Lung microvascular endothelial cell (primary cell): ENCODE results near the gene SHANK1. TPM values are rescaled to one million over a fixed set of nuclear protein-coding genes. Genes with fewer than 3 reads are reported as not detected.
A peak's percentile ranks its signal among the peaks of the same experiment; 100 is the strongest.
"Not testable (repeated sequence)": the region's sequence is repeated elsewhere in the genome, so short reads cannot be mapped to it uniquely, and the experiment has no call there.

Source experiments
- DNase-seq, 2 donors: peaks; one replicate each; pipeline versions ENCODE4 v3.0.0 to v3.0.0-alpha.2; 2010; ENCODE audit warnings: low read depth in 2 of 2
- total RNA-seq: library from RNA; depleted of rRNA; stranded (reverse); fragments of >200 nt; gene quantifications from 2 replicates; pipeline ENCODE4 v1.2.1, GENCODE V29; 2014

SHANK1 gene
- 0.22 TPM in 1 of 2 replicates, not detected in the other for total RNA-seq

GRCh38 chr19:50719566-50719965 lies at the start of gene SHANK1:
TSS of gene SHANK1 (minus strand) at chr19:50719802. CDS start at chr19:50716919, 2,883 bp downstream.
- no peak for DNase-seq

GRCh38 chr19:50768277-50768676 lies 48.7 kb upstream of the SHANK1 start:
- DNase-seq: no peak

- not testable (repeated sequence) for DNase-seq
Measured at GRCh38 chr19:50767263-50767662, 47.7 kb upstream of the SHANK1 start.

DNA sequence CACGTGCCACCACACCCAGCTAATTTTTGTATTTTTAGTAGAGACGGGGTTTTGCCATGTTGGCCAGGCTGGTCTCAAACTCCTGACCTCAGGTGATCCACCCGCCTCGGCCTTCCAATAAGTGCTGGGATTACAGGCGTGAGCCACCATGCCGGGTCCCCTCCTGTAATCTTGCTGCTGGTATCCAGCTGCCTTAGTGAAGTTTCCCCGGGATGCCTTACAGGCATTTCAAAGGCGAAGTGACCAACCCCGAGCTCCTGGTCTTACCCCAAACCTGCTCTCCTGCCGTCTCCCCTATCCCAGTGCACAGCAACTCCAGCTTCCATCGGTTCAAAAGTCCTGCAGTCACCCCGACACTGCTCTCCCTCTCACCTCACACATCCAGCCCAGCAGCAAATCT lies 47.1 kb upstream of the SHANK1 start:
- DNase-seq: not testable (repeated sequence)

DNA sequence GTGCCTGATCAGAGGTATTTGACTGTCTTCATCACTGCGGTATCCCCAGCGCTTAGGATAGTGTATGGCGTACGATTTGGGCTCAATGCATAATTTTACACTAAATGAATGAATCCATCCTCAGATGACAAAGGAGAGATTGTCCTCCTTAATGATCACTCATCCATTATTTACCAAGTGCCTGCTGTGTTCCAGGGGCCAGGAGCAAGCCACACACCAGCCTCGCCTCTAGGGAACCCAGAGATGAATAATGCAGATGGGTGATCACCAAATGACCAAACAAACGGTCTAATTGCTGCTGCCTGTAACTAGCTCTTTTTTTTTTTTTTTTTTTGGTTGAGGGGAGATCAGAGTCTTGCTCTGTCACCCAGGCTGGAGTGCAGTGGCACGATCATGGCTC lies 44.8 kb upstream of the SHANK1 start:
- no peak for DNase-seq

DNA sequence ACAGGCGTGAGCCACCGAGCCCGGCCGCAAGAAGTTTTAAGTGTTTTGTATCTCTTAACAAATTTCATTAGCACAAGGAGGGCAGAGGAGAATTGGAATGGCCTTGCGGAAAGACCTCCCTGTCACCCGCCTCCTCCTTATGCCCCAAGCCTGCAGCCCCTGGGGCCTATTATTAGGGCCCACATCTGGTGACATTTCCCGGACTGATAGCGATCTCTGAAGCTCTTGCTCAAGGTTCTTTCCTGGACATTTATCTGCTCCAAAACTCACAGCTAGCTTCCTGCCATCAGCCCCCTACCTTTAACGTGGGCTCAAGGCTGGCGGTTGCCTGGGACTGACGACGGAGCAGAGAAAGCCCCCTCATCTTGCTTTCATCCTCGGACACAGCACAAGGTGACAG lies 43.9 kb upstream of the SHANK1 start:
- DNase-seq: not testable (repeated sequence)

DNA sequence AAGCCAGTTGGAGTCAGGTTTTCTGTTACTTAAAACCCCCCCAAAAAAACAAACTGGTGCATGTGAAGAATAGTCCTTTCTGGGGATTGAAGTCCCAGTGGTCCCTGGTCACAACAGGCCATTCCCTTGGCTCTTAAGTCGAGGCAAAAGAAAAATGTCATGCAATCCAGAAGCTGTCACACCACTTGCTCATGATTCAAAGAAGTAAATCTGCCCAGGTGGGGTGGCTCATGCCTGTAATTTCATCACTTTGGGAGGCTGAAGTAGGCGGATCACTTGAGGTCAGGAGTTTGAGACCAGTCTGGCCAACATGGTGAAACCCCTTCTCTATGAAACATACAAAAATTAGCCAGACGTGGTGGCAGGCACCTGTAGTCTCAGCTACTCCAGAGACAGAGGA lies 41.9 kb upstream of the SHANK1 start:
- DNase-seq: not testable (repeated sequence)

DNA sequence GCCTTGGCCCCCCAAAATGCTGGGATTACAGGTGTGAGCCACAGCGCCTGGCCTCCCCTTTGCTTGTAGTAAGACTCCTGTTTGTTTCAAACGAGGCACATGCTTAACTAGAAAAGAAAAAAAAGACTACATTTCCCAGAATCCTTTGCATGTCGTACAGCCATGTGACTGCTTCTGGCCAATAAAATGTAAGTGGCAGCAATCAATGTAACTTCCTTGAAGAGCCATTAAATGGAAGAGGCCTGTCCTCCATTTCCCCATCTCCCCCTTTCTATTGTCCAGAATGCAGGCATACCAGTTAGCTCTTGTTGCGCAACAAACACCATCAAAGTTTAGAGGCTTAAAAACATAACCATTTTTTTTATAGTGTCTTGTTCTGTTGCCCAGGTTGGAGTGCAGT lies 40.3 kb upstream of the SHANK1 start:
- peak; percentile 38 to 43 for DNase-seq

DNA sequence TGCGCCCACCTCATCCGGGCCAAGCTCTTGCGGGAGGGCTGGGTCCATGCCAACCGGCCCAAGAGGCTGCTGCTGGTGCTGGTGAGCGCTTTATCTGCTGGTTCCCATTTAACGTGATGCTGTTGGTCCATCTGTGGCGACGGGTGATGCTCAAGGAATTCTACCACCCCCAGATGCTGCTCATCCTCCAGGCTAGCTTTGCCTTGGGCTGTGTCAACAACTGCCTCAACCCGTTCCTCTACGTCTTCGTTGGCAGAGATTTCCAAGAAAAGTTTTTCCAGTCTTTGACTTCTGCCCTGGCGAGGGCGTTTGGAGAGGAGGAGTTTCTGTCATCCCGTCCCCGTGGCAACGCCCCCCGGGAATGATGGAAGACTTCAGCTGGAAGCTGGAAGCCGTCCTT lies 39.5 kb upstream of the SHANK1 start:
- DNase-seq: not testable (repeated sequence)

- not testable (repeated sequence) for DNase-seq
Measured at GRCh38 chr19:50757624-50758023, 38.0 kb upstream of the SHANK1 start.

DNA sequence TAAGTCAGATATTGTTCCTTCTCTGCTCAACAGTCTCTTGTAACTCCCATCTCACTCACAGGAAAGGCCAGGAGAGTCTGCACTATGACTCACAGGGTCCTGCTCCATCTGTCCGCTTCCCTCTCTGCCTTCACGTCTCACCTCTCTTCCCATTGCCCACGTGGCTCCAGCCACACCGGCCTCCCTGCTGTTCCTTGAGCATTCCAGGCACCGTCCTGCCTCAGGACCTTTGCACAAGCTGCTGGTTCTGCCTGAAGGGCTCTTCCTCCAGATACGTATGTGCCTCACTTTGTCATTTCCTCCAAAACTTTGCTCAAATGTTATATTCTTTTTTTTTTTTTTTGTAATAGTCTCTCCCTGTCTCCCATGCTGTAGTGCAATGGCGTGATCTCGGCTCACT lies 36.6 kb upstream of the SHANK1 start:
- DNase-seq: not testable (repeated sequence)

- no peak for DNase-seq
Measured at GRCh38 chr19:50753879-50754278, 34.3 kb upstream of the SHANK1 start.

DNA sequence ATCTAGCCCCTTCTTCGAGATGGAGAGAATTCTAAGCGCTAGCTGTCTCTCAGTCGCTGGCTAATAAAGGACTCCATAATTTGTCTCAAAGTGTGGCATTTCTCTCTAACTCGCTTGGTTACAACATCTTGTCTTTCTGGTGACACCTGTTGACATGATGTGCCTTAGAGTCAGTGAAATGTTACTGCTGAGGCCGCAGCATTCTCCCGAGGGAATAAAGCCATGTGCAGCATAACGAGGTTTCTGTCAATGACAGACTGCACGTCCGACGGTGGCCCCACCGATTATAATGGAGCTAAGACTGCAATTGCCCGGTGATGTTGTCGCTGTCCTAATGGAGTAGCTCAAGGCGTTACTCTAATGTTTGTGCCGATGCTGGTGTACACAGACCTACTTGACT lies 30.4 kb upstream of the SHANK1 start:
- no peak for DNase-seq

GRCh38 chr19:50749490-50749889 lies 29.9 kb upstream of the SHANK1 start:
- DNase-seq: no peak

DNA sequence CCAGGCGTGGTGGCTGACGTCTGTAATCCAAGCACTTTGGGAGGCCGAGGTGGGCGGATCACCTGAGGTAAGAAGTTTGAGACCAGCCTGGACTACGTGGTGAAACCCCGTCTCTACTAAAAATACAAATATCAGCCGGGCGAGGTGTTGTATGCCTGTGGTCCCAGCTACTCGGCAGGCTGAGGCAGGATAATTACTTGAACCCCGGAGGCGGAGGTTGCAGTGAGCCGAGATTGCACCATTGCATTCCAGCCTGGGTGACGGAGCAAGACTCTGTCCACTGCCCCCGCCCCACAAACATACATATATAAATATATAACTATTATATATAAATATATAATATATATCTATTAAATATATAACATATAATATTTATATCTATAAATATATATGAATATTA lies 27.5 kb upstream of the SHANK1 start:
- DNase-seq: not testable (repeated sequence)

GRCh38 chr19:50745221-50745620 lies 25.6 kb upstream of the SHANK1 start:
- DNase-seq: no peak

- DNase-seq: no peak
Measured at GRCh38 chr19:50743537-50743936, 23.9 kb upstream of the SHANK1 start.

DNA sequence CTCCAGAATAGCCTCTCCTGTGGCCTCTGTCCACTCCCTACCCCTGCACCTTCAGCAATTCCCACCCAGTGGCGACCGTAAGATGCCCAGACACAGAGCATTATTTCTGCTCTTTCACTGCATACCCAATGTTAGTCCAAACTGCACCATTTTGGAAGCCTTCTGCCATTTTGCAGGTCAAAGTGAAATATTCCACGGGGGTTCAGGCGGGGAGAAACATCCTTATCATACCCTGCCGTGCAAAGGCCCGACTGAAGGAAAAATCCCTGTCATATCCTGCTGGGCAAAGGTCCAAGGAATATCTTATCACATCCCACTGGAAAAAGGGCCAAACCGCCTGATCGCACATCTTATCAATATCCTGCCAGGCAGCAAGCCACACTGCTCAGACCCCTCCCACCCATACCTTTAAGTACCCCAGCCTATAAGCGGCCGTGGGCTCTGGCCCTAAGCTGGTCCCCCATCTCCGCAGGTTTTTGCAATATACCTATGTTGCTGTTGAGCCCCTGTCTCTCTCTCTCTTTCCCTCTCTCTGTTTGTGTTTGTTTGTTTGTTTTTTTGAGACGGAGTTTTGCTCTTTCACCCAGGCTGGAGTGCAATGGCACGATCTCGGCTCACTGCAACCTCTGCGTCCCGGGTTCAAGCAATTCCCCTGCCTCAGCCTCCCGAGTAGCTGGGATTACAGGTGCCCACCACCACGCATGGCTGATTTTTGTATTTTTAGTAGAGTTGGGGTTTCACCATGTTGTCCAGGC lies 21.8 kb upstream of the SHANK1 start:
- DNase-seq: peak; percentile 39 to 80

DNA sequence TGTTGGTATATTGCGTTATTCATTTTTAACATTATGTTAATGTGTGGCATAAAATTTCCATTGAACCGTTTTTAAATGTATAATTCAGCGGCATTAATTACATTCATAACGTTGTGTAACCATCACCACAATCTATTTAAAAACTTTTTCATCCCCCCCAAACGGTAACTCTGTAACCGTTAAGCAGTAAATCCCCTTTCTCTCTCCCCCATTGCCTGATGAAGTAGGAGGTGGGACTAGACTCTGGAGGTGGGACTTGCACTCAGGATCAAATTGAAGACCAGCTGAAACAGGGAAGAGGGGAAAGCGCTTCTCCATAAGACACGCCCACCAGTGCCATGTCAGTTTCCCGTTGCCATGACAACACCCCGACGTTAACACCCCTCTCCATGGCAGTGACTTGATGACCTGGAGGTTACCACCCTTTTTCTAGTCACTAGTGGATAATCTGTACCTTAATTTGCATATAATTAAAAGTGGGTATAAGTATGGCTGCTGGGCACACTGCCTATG lies 20.4 kb upstream of the SHANK1 start:
- no peak for DNase-seq

DNA sequence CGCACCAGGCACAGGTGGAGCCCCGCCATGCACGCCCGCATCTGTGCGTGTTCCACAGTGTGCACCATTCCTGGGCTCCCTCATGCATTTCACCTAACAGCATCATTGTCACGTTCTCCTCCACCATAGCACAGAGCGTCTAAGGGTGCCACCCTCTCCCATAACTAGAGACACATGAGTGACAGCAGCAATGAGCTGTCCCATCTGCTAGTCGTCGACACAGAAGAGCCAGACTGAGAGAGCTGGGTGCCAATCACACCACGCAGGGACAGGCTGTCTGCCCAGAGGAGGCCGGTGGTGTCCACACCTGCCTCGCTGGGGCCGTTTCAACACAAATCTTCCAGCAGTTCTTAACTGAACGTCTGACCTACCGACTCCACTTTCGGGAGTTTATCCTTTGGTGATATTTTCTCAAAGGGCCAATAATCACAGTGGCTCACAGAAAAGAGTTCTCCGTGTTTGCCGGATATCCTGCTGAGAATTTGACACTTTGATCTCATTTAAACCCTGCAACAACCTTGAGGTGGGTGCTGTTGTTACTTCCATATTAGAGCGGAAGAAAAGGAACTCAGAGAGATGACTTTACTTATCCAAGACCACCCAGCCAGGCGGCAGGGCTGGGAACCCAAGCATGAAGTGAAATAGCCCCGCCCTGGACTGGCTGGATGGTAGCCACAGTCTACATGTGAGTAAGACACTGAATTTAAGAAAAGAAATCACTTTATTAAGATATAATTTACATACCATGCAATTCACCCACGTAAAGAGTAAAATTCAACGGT lies 19.7 kb upstream of the SHANK1 start:
- no peak for DNase-seq

DNA sequence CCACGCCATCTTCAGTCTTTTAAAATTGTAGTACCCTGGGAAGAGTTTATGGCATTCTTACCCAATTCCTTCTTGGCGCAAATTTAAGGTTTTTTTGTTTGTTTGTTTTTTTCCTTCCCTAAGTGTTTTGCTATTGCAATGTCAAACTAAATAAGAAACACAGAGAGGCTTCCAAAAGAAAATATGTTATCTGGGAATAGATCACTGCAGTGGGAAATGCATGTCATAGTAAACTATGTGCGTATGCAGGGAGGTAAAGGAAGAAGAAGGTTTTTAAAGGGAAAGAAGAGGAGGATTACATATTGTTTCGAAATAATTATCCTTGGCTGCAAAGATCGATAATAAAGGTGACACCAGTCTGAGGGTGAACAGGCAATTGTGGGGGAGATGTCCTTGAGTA lies 16.7 kb upstream of the SHANK1 start:
- DNase-seq: no peak

DNA sequence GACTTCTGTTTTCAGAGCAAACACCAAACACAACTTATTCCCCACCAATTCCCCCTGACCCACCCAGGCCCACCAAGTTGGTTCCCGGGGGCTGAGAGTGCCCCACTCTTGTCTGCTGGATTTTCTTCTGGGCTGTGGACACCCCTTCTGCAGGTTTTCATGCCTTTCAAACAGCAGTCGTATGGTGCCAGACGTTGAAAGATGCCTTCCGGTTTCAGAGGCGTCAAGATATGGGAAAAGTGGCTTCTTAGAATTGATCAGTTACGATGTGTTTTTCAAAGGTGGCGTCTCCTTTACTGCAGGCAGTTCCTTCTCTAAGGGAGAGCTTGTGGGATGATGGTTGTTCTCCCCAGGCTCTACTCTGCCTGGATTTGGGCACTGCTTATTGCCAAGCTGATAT lies 16.3 kb upstream of the SHANK1 start:
- DNase-seq: no peak

GRCh38 chr19:50729894-50730293 lies 10.3 kb upstream of the SHANK1 start:
- no peak for DNase-seq
